ENCODE measurements around the gene OXSM. TPM values are rescaled to one million over a fixed set of nuclear protein-coding genes. Genes with fewer than 3 reads are reported as not detected.

Gene OXSM
- 10 to 100 TPM in 1 of 2 experiments, 1 to 10 TPM in 1; 9.2 to 12.8 TPM for total RNA-seq

GRCh38 chr3:25789596-25790556, at the start of gene OXSM:
OXSM (plus strand) TSS chr3:25790090; CDS start chr3:25791021, 931 bp downstream.
- CTCF ChIA-PET, result interaction anchor here (0.8 to 0.9 kb wide), 2 partner anchors 119 to 124 kb away, joined by 3 to 5 read pairs; no protein-coding TSS in a partner anchor
- Mint-ChIP-seq H3K36me3 (ENCODE audit: low read depth) (peaks cover 14% of the 10 kb centered on the region), H3K27me3 (no peaks in the 10 kb centered on the region), H3K4me1 (peaks cover 39% of the 10 kb centered on the region), H3K4me3 (peak within 1 kb of the TSS; percentile 94), H3K9me3 (no peaks in the 10 kb centered on the region), H3K27ac (peak within 1 kb of the TSS; percentile 96)
- peak; percentile 91 for DNase-seq
- POLR2A ChIA-PET, result interaction anchor here (0.6 kb wide), 1 partner anchor 60 kb away, joined by 3 read pairs; no protein-coding TSS in a partner anchor

GRCh38 chr3:25744470-25744869, 45.4 kb upstream of the OXSM start:
- peaks cover 55% of the 10 kb centered on the region for H3K36me3 Mint-ChIP-seq (ENCODE audit: low read depth)
- H3K9me3 Mint-ChIP-seq, result no peaks in the 10 kb centered on the region
- no peak overlapping the region for H3K27ac Mint-ChIP-seq
- DNase-seq, result no peak
- POLR2A ChIA-PET, result no interaction called here
- CTCF ChIA-PET, result no interaction called here
- no peak overlapping the region for H3K4me3 Mint-ChIP-seq
- H3K4me1 Mint-ChIP-seq, result no peaks in the 10 kb centered on the region
- H3K27me3 Mint-ChIP-seq, result no peaks in the 10 kb centered on the region

- DNase-seq, result no peak
- H3K27me3 Mint-ChIP-seq, result no peaks in the 10 kb centered on the region
- ChIA-PET CTCF (no interaction called here), POLR2A (no interaction called here)
- no peaks in the 10 kb centered on the region for H3K9me3 Mint-ChIP-seq
- H3K36me3 Mint-ChIP-seq (ENCODE audit: low read depth), result peaks cover 73% of the 10 kb centered on the region
- no peak overlapping the region for H3K4me3 Mint-ChIP-seq
- H3K27ac Mint-ChIP-seq, result no peak overlapping the region
- H3K4me1 Mint-ChIP-seq, result no peaks in the 10 kb centered on the region
Measured at GRCh38 chr3:25747033-25747432, 42.9 kb upstream of the OXSM start.

- no peaks in the 10 kb centered on the region for H3K9me3 Mint-ChIP-seq
- H3K4me3 Mint-ChIP-seq, result no peak overlapping the region
- peaks cover 72% of the 10 kb centered on the region for H3K36me3 Mint-ChIP-seq (ENCODE audit: low read depth)
- H3K27me3 Mint-ChIP-seq, result no peaks in the 10 kb centered on the region
- no peak overlapping the region for H3K27ac Mint-ChIP-seq
- H3K4me1 Mint-ChIP-seq, result no peaks in the 10 kb centered on the region
- POLR2A ChIA-PET, result no interaction called here
- no peak for DNase-seq
- CTCF ChIA-PET, result no interaction called here
Measured at GRCh38 chr3:25748189-25748588, 41.7 kb upstream of the OXSM start.

- Mint-ChIP-seq H3K4me3 (no peak overlapping the region), H3K4me1 (no peaks in the 10 kb centered on the region), H3K36me3 (ENCODE audit: low read depth) (peaks cover 69% of the 10 kb centered on the region), H3K27me3 (no peaks in the 10 kb centered on the region), H3K9me3 (no peaks in the 10 kb centered on the region), H3K27ac (no peak overlapping the region)
- ChIA-PET CTCF (no interaction called here), POLR2A (no interaction called here)
- no peak for DNase-seq
Measured at GRCh38 chr3:25749031-25749581, 40.8 kb upstream of the OXSM start.

- ChIA-PET CTCF (interaction anchor here (0.6 to 1.2 kb wide), 2 partner anchors 31 to 60 kb away, joined by 3 read pairs; no protein-coding TSS in a partner anchor), POLR2A (no interaction called here)
- no peaks in the 10 kb centered on the region for H3K4me1 Mint-ChIP-seq
- H3K36me3 Mint-ChIP-seq (ENCODE audit: low read depth), result peaks cover 60% of the 10 kb centered on the region
- no peak overlapping the region for H3K27ac Mint-ChIP-seq
- no peak for DNase-seq
- H3K9me3 Mint-ChIP-seq, result no peaks in the 10 kb centered on the region
- no peaks in the 10 kb centered on the region for H3K27me3 Mint-ChIP-seq
- H3K4me3 Mint-ChIP-seq, result no peak overlapping the region
Measured at GRCh38 chr3:25751048-25751447, 38.8 kb upstream of the OXSM start.

GRCh38 chr3:25751725-25752124, 38.2 kb upstream of the OXSM start:
- H3K27ac Mint-ChIP-seq, result no peak overlapping the region
- CTCF ChIA-PET, result interaction anchor here (1.2 kb wide), 1 partner anchor 59 kb away, joined by 3 read pairs; no protein-coding TSS in a partner anchor
- H3K9me3 Mint-ChIP-seq, result no peaks in the 10 kb centered on the region
- POLR2A ChIA-PET, result no interaction called here
- peaks cover 62% of the 10 kb centered on the region for H3K36me3 Mint-ChIP-seq (ENCODE audit: low read depth)
- H3K4me3 Mint-ChIP-seq, result no peak overlapping the region
- H3K27me3 Mint-ChIP-seq, result no peaks in the 10 kb centered on the region
- no peaks in the 10 kb centered on the region for H3K4me1 Mint-ChIP-seq
- DNase-seq, result no peak

- ChIA-PET POLR2A (no interaction called here), CTCF (interaction anchor here (0.7 kb wide), 1 partner anchor 134 kb away, joined by 3 read pairs; no protein-coding TSS in a partner anchor)
- Mint-ChIP-seq H3K4me3 (no peak overlapping the region), H3K27me3 (no peaks in the 10 kb centered on the region), H3K4me1 (peaks cover 17% of the 10 kb centered on the region), H3K9me3 (peaks cover 24% of the 10 kb centered on the region), H3K27ac (no peak overlapping the region), H3K36me3 (ENCODE audit: low read depth) (peaks cover 55% of the 10 kb centered on the region)
- no peak for DNase-seq
Measured at GRCh38 chr3:25768851-25769250, 21.0 kb upstream of the OXSM start.

GRCh38 chr3:25775936-25776335, 14.0 kb upstream of the OXSM start:
- DNase-seq, result no peak
- ChIA-PET POLR2A (no interaction called here), CTCF (no interaction called here)
- Mint-ChIP-seq H3K27me3 (no peaks in the 10 kb centered on the region), H3K4me3 (no peak overlapping the region), H3K36me3 (ENCODE audit: low read depth) (peaks cover 65% of the 10 kb centered on the region), H3K4me1 (peaks cover 20% of the 10 kb centered on the region), H3K27ac (no peak overlapping the region), H3K9me3 (peaks cover 23% of the 10 kb centered on the region)

GRCh38 chr3:25780618-25781017, 9.3 kb upstream of the OXSM start:
- CTCF ChIA-PET, result interaction anchor here (0.6 kb wide), 1 partner anchor 14 kb away, joined by 3 read pairs; no protein-coding TSS in a partner anchor
- no peak overlapping the region for H3K27ac Mint-ChIP-seq
- H3K36me3 Mint-ChIP-seq (ENCODE audit: low read depth), result peaks cover 35% of the 10 kb centered on the region
- no peak overlapping the region for H3K4me3 Mint-ChIP-seq
- H3K27me3 Mint-ChIP-seq, result no peaks in the 10 kb centered on the region
- POLR2A ChIA-PET, result no interaction called here
- H3K9me3 Mint-ChIP-seq, result peaks cover 3% of the 10 kb centered on the region
- peaks cover 48% of the 10 kb centered on the region for H3K4me1 Mint-ChIP-seq
- no peak for DNase-seq

- ChIA-PET CTCF (interaction anchor here (0.6 to 1.1 kb wide), 2 partner anchors 15 to 30 kb away, joined by 3 read pairs; no protein-coding TSS in a partner anchor), POLR2A (no interaction called here)
- Mint-ChIP-seq H3K27ac (no peak overlapping the region), H3K27me3 (no peaks in the 10 kb centered on the region), H3K9me3 (peaks cover 3% of the 10 kb centered on the region), H3K4me1 (peaks cover 48% of the 10 kb centered on the region), H3K4me3 (peak overlapping the region; percentile 90), H3K36me3 (ENCODE audit: low read depth) (peaks cover 29% of the 10 kb centered on the region)
- DNase-seq, result no peak
Measured at GRCh38 chr3:25781145-25781757, 8.6 kb upstream of the OXSM start.

GRCh38 chr3:25781758-25782594, 7.9 kb upstream of the OXSM start:
- peak overlapping the region; percentile 90 for H3K4me3 Mint-ChIP-seq
- no peak for DNase-seq
- POLR2A ChIA-PET, result no interaction called here
- H3K27me3 Mint-ChIP-seq, result no peaks in the 10 kb centered on the region
- peaks cover 22% of the 10 kb centered on the region for H3K36me3 Mint-ChIP-seq (ENCODE audit: low read depth)
- peak overlapping the region; percentile 91 for H3K27ac Mint-ChIP-seq
- H3K9me3 Mint-ChIP-seq, result no peaks in the 10 kb centered on the region
- peaks cover 43% of the 10 kb centered on the region for H3K4me1 Mint-ChIP-seq
- CTCF ChIA-PET, result interaction anchor here (1.1 kb wide), 1 partner anchor 31 kb away, joined by 3 read pairs; no protein-coding TSS in a partner anchor
